Prostate gland (tissue), 2 donors: Measurements from ENCODE around the gene CHST13.

Experiments
- CTCF ChIP-seq, 4 experiments: fragments of 200-600 bp in 2 of 4; fragments of 450-650 bp in 2 of 4; sonication (generic) in 2 of 4; IDR thresholded peaks; 1 replicate in 3 of 4; 2 replicates in 1 of 4; pipeline ENCODE4 v1.5.1; 2016 to 2019; ENCODE audit warnings: antibody characterized with exemption in 4 of 4, mild to moderate bottlenecking in 2 of 4, moderate library complexity in 2 of 4
- POLR2A ChIP-seq: fragments of 450-650 bp; IDR thresholded peaks from one replicate; pipeline ENCODE4 v1.6.1; 2016; ENCODE audit warnings: antibody characterized with exemption, mild to moderate bottlenecking
- POLR2AphosphoS5 ChIP-seq: sonication (generic); formaldehyde crosslinking; IDR thresholded peaks from one replicate; pipeline ENCODE4 v1.6.1; 2017; ENCODE audit warnings: antibody characterized with exemption

GRCh38 chr3:126516152-126516935 is 7.6 kb upstream of the CHST13 start:
- TF ChIP-seq CTCF (IDR thresholded peaks at IDR 0.05) = no peak
- no peak for TF ChIP-seq POLR2AphosphoS5
- TF ChIP-seq POLR2A = no peak
